Right lobe of liver (tissue), 6 donors: ENCODE measurements around the gene DAGLA. TPM values are rescaled to one million over a fixed set of nuclear protein-coding genes. Genes with fewer than 3 reads are reported as not detected.

ENCODE experiments used
- ATAC-seq, 4 donors: fragments of 200-7000 bp; cut with Tn5 transposase; one replicate each; pipeline ENCODE4 v1.9.1; 2020; ENCODE audit warnings: mild to moderate bottlenecking in 4 of 4, moderate library complexity in 4 of 4
- DNase-seq, 3 donors: peaks; one replicate each; pipeline ENCODE4 v3.0.0-alpha.2; 2020
- H3K27ac ChIP-seq, 3 donors: fragments of 200-600 bp; one replicate each; pipeline ENCODE4 v1.8.0; 2022
- H3K27me3 ChIP-seq, 2 donors: fragments of 200-600 bp; one replicate each; pipeline ENCODE4 v1.8.0; 2022
- H3K36me3 ChIP-seq, 4 donors: fragments of 200-600 bp; sonication (generic) in 1 of 4; one replicate each; pipeline versions ENCODE4 v1.5.1 to v1.8.0; 2017 to 2022; ENCODE audit warnings: control low read depth in 1 of 4
- H3K4me1 ChIP-seq, 4 donors: fragments of 200-600 bp; sonication (generic) in 1 of 4; one replicate each; pipeline versions ENCODE4 v1.5.1 to v1.8.0; 2017 to 2022; ENCODE audit warnings: control low read depth in 1 of 4
- H3K4me3 ChIP-seq, 3 donors: fragments of 200-600 bp; one replicate each; pipeline ENCODE4 v1.8.0; 2022
- H3K9me3 ChIP-seq, 4 donors: fragments of 200-600 bp; sonication (generic) in 1 of 4; one replicate each; pipeline versions ENCODE4 v1.5.1 to v1.8.0; 2017 to 2022; ENCODE audit warnings: control low read depth in 1 of 4
- POLR2A ChIP-seq: fragments of 450-650 bp; IDR thresholded peaks from one replicate; pipeline ENCODE4 v1.6.1; 2017; ENCODE audit warnings: antibody characterized with exemption, mild to moderate bottlenecking
- WGBS: methylation state at CpG from one replicate; pipeline ENCODE4 v1.1.6; 2018; ENCODE audit warnings: low coverage, low lambda C conversion rate; ENCODE audit not compliant: insufficient coverage; ENCODE audit errors: missing lambda C conversion rate; 5-methylcytosine and 5-hydroxymethylcytosine counted together
- intact Hi-C, 2 donors: fragments of 100-400 bp; cut with DNase I; formaldehyde crosslinking; loops; one replicate each; pipeline versions ENCODE4 v1.11.2 to v1.14.1; 2022
- total RNA-seq, 6 experiments: library from RNA; depleted of rRNA in 2 of 6; stranded (reverse); fragments of >200 nt in 2 of 6; fragmentation: NEBNext Ultra II Directional in 3 of 6; extraction: Animal tissue kit (Norgen Biotek cat#: 25700) in 3 of 6; gene quantifications; one replicate each; pipeline versions ENCODE4 v1.1.0 to v1.2.4, GENCODE V29; 2016 to 2023
- TF ChIP-seq, protein P1 (sequence below), 4 donors: fragments of 200-600 bp in 3 of 4; fragments of 450-650 bp in 1 of 4; IDR thresholded peaks; one replicate each; pipeline versions ENCODE4 v1.5.1 to v1.8.0; 2016 to 2022; ENCODE audit warnings: antibody characterized with exemption in 4 of 4, mild to moderate bottlenecking in 2 of 4
- donor health status: DM: no; HTN: yes; CAD: no.
- donor health status: DM: no; HTN: no; CAD: no.
- donor health status: DM: no; HTN: no; CAD: no.
- donor health status: DM: no; HTN: yes; CAD: no.
- donor health status: DM: no; HTN: yes; CAD: no.

Gene DAGLA
- total RNA-seq, 6 experiments from 2014 or later, result 0.33 to 5.5 (median 0.79) TPM

DNA sequence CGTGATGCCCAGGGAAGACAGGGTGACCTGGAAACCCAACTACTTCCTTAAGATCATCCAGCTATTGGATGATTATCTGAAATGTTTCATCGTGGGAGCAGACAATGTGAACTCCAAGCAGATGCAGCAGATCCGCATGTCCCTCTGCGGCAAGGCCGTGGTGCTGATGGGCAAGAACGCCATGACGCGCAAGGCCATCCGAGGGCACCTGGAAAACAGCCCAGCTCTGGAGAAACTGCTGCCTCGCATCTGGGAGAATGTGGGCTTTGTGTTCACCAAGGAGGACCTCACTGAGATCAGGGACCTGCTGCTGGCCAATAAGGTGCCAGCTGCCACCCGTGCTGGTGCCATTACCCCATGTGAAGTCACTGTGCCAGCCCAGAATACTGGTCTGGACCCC is 43.5 kb upstream of the DAGLA start:
- Histone ChIP-seq H3K4me1 (no peaks in the 10 kb centered on the region), H3K27ac (no peak overlapping the region), H3K36me3 (no peaks in the 10 kb centered on the region), H3K4me3 (no peak overlapping the region), H3K27me3 (no peaks in the 10 kb centered on the region), H3K9me3 (no peaks in the 10 kb centered on the region)
- DNase-seq (no peak), ATAC-seq (no peak)
- WGBS, result 30% methylated on average over 2 of the region's 11 CpGs
- intact Hi-C loops, result no loop called here
- TF ChIP-seq POLR2A, result no peak
- TF ChIP-seq, protein P1, sequence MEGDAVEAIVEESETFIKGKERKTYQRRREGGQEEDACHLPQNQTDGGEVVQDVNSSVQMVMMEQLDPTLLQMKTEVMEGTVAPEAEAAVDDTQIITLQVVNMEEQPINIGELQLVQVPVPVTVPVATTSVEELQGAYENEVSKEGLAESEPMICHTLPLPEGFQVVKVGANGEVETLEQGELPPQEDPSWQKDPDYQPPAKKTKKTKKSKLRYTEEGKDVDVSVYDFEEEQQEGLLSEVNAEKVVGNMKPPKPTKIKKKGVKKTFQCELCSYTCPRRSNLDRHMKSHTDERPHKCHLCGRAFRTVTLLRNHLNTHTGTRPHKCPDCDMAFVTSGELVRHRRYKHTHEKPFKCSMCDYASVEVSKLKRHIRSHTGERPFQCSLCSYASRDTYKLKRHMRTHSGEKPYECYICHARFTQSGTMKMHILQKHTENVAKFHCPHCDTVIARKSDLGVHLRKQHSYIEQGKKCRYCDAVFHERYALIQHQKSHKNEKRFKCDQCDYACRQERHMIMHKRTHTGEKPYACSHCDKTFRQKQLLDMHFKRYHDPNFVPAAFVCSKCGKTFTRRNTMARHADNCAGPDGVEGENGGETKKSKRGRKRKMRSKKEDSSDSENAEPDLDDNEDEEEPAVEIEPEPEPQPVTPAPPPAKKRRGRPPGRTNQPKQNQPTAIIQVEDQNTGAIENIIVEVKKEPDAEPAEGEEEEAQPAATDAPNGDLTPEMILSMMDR (IDR thresholded peaks at IDR 0.05), result no peak

- DNase-seq (no peak), ATAC-seq (no peak)
- 44% methylated on average over 2 of the region's 9 CpGs for WGBS
- Histone ChIP-seq H3K27me3 (no peaks in the 10 kb centered on the region), H3K4me1 (no peaks in the 10 kb centered on the region), H3K9me3 (no peaks in the 10 kb centered on the region), H3K36me3 (no peaks in the 10 kb centered on the region), H3K27ac (no peak overlapping the region), H3K4me3 (no peak overlapping the region)
- TF ChIP-seq, protein P1 (IDR thresholded peaks at IDR 0.05), result no peak
- no peak for TF ChIP-seq POLR2A
- intact Hi-C loops, result no loop called here
Observed at GRCh38 chr11:61637277-61637676, 42.9 kb upstream of the DAGLA start.

DNA sequence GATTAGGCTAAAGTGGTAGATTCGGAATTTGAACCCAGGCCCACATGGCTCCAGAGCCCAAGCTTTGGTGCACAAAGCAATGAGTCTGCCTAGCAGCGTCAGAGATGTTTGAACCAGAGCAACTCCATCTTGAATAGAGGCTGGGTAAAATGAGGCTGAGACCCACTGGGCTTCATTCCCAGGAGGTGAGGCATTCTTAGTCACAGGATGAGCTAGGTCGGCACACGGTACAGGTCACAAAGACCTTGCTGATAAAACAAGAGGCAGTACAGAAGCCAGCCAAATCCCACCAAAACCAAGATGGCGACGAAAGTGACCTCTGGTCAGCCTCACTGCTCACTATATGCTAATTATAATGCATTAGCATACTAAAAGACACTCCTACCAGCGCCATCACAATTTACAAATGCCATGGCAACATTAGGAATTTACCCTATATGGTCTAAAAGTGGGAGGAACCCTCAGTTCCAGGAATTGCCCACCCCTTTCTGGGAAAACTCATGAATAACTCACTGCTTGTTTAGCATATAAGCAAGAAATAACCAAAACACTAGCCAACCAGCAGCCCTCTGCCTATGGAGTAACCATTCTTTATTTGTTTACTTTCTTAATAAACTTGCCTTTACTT is 40.3 kb upstream of the DAGLA start:
- DNase-seq (no peak), ATAC-seq (no peak)
- no peak overlapping the region for H3K27ac ChIP-seq
- no peaks in the 10 kb centered on the region for H3K4me1 ChIP-seq
- intact Hi-C loops, result no loop called here
- TF ChIP-seq, protein P1 (IDR thresholded peaks at IDR 0.05), result no peak
- no peak for TF ChIP-seq POLR2A
- H3K27me3 ChIP-seq, result no peaks in the 10 kb centered on the region
- H3K9me3 ChIP-seq, result no peaks in the 10 kb centered on the region
- 62% methylated on average over 7 of the region's 7 CpGs for WGBS
- H3K36me3 ChIP-seq, result no peaks in the 10 kb centered on the region
- H3K4me3 ChIP-seq, result no peak overlapping the region

DNA sequence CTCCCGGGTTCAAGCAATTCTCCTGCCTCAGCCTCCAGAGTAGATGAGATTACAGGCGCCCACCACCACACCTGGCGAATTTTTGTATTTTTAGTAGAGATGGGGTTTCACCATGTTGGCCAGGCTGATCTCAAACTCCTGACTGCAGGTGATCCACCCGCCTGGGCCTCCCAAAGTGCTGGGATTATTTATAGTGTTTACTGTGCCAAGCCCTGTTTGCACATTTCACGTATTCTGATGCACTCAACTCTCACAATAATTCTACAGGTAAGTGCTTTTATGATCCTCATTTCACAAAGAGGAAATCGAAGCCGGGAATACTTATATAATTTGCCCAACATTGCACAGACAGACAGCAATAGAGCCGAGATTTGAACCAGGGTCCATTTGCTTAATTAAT is 38.0 kb upstream of the DAGLA start:
- TF ChIP-seq, protein P1 (IDR thresholded peaks at IDR 0.05), result no peak
- TF ChIP-seq POLR2A, result no peak
- Histone ChIP-seq H3K9me3 (no peaks in the 10 kb centered on the region), H3K4me1 (no peaks in the 10 kb centered on the region), H3K27me3 (no peaks in the 10 kb centered on the region), H3K27ac (no peak overlapping the region), H3K4me3 (no peak overlapping the region), H3K36me3 (no peaks in the 10 kb centered on the region)
- WGBS, result 76% methylated on average over 7 of the region's 8 CpGs
- intact Hi-C loops, result no loop called here
- no peak for ATAC-seq
- no peak for DNase-seq
